VCaP (cell line): ENCODE measurements around the gene NOP56.

Experiments used
- H3K27ac ChIP-seq: fragments of 450-650 bp; 2 replicates; pipeline ENCODE4 v1.5.1; 2017
- CTCF ChIP-seq: fragments of 450-650 bp; conservative IDR thresholded peaks from 2 replicates; pipeline ENCODE4 v1.5.1; 2017; ENCODE audit warnings: mild to moderate bottlenecking, moderate library complexity

The NOP56 gene

GRCh38 chr20:2640899-2641298 lies 11.5 kb upstream of the NOP56 start:
- H3K27ac ChIP-seq = no peak overlapping the region
- no peak for TF ChIP-seq CTCF

GRCh38 chr20:2643708-2644107 lies 8.7 kb upstream of the NOP56 start:
- TF ChIP-seq CTCF = no peak
- H3K27ac ChIP-seq = no peak overlapping the region

- TF ChIP-seq CTCF = no peak
- peak overlapping the region; percentile 98 for H3K27ac ChIP-seq
Measured at GRCh38 chr20:2652724-2653555, 508 bp downstream of the NOP56 start.

GRCh38 chr20:2653556-2654383 lies 1.3 kb downstream of the NOP56 start:
- TF ChIP-seq CTCF = no peak
- H3K27ac ChIP-seq = peak overlapping the region; percentile 98

GRCh38 chr20:2654384-2654822 lies 2.0 kb downstream of the NOP56 start:
- TF ChIP-seq CTCF = no peak
- peak overlapping the region; percentile 98 for H3K27ac ChIP-seq

GRCh38 chr20:2654831-2655230 lies 2.4 kb downstream of the NOP56 start:
- no peak for TF ChIP-seq CTCF
- H3K27ac ChIP-seq = peak overlapping the region; percentile 98

GRCh38 chr20:2655331-2656116 lies 3.1 kb downstream of the NOP56 start:
- TF ChIP-seq CTCF = no peak
- peak overlapping the region; percentile 98 for H3K27ac ChIP-seq
